Activated CD4-positive, alpha-beta T cell treated with anti-CD3 and anti-CD28 coated beads for 4 hours (primary cell): ENCODE data around the gene SYCE3.

Source experiments
- DNase-seq, 2 donors: peaks; one replicate each; pipeline ENCODE4 v3.0.0-alpha.2; 2020

The SYCE3 gene

DNA sequence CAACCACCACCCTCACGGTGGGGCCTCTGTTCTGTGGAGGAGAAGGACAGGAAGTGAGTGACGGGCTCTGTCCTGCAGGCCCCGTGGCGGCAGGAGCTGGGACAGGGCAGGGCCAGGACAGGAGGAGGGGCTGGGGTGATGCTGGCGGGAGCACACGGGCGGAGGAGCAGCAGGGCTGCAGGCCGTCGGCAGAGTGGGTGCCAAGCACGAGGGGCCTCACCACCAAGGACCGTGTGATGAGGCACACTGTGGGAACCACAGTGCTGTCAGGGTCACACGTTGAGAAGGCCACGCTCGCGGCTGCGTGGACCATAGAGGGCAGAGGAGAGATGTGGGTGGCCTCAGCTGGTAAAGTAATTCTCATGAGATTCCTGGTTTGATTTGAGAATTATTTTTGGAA, 45.8 kb downstream of the SYCE3 start:
- DNase-seq: no peak

DNA sequence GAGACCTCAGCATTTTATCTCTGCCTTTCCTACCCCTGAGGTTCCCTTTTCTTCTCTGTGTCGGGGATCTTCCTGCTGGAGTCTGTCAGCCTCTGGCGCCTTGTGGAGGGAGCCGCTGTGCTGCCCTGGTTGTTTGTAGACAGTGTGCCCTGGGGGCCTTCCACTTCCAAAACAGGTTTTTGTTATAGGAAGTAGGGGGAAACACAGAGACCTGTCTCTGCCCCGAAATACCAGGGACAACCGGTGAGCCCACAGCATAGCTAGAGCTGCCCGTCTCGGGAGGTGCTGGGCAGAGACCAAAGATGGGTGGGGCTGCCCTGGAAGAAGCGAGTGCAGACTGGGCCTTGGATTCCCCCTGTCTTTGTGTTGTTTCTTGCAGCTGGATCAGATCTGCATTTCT, 46.7 kb downstream of the SYCE3 start:
- no peak for DNase-seq

DNA sequence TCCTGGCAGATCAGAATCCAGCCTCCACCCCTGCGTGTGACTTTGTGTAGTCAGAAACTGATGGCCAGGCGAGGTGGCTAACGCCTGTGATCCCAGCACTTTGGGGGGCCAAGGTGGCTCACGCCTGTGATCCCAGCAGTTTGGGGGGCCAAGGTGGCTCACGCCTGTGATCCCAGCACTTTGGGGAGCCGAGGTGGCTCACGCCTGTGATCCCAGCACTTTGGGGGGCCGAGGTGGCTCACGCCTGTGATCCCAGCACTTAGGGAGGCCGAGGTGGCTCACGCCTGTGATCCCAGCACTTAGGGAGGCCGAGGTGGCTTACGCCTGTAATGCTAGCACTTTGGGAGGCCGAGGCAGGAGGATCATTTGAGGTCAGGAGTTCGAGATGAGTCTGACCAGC, 49.5 kb downstream of the SYCE3 start:
- no peak for DNase-seq

DNA sequence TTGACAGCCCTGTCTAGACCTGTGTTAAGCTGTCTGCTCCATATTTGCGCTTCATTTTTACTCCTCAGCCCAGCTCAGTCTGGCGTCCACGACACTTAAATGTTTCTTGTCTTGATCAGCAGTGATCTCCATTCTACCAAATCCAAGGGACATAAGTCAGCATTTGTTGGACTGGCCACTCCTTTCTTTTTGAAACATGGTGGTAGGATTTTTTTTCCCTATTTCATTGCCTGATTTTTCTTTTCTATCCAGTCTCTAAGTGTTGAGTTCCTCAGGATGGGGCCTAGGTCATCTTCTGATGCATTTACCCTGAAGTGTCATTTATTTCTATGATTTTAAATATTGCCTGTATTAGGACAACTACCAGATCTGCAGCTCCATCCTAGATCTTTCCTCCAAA, 53.8 kb downstream of the SYCE3 start:
- no peak for DNase-seq

DNA sequence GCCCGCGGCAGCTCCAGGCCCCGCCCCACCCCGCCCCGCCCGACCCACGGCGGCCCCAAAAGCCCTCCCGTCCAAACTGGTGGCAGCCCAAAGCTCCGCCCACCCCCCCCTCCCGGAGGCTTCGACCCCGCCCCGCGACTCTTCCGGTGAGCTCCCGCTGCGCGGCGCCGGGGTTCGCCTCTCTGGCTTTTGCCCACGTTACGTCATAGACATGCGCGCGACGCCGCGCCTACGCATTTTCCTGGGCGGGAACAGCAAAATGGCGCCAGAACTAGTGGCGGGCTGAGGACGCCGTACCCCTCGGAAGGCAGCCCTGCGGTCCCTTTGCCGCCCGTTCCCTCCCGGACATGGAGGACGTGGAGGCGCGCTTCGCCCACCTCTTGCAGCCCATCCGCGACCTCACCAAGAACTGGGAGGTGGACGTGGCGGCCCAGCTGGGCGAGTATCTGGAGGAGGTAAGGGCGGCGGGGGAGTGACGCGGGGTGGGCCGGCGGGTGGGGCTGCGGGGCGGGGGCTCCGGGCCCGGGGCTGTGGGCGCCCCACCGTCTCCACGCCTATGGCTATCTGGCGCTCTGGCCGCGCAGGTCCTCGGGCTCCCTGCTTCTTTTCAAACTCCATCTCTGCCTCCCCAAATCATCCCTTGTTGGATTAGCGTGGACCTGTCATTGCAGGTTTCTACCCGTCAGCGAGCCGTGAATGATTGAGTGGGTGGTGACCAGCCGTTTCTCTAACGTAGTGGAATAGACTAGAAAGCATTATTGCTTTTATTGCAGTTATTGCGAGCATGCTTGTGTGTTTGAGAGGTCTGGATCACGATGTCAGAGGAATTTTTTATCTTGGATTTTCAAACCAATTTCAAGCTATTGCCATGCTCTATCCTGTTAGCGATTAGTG, 54.5 kb downstream of the SYCE3 start, which contains the start of gene NCAPH2:
Gene NCAPH2 (plus strand): TSS at position 234 of the 894 bp plus-strand sequence. CDS start 114 bp downstream, at position 348.
- peak in 1 of 2 donors; percentile 99 for DNase-seq

DNA sequence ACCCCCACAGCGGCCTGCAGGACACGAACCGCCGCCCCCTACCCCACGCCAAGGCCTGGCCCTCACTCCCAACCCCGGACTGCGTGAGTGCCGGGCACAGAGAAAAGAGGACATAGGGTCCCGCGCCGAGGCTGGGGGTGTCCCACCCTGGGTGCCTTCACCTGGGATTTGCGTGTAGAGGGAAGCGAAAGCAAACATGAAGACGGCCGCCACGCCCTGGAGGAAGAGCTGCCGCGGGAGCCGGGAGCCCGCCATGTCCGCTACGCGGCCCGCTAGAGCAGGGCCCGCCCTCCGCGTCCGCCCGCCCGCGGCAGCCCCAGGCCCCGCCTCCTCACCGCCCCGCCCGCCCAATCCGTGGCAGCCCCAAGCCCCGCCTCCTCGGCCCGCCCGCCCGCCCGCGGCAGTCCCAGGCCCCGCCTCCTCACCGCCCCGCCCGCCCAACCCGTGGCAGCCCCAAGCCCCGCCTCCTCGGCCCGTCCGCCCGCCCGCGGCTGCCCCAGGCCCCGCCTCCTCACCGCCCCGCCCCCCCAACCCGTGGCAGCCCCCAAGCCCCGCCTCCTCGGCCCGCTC, 55.2 kb downstream of the SYCE3 start, which contains the start of gene LMF2:
Gene LMF2 (minus strand): TSS at position 282 of the 570 bp plus-strand sequence. CDS start 27 bp downstream, at position 255.
- peak; percentile 94 to 97 for DNase-seq

DNA sequence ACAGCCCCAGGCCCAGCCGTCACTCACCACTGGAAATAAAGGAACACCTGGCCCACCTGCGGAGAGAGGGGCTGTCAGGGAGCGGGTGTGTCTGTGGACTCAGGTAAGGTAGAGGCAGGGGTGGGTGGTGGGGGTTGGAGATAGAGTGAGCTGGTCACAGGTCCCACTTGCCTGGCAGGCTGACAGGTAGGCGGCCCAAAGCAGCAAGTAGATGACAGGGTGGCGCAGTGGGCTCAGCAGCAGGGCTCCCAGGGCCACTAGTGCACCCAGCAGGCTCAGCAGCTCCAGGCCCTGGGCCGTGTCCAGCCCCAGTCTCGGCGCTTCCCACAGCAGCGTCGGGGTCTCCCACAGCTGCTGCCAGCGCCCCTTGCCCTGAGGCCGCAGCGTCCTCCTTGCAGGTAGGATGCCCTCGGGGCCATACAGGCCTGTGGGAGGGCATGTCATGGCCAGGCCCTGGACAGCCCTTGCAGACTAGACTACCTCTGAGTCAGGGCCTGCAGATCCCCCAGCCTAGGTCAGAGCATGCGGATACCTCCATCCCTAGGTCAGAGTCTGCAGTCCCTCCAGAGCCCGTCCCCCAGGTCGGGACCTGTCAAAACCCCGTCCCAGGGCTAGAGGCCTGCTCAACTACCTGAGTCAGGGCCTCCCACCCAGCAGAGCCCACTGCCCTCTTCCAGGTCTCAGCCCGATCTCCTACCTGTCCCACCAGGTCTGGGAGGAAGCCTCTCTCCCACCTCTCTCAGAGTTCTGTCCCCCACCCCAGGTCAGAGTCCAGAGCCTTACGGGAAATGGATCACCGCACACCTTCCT, 55.9 kb downstream of the SYCE3 start:
- DNase-seq: no peak

DNA sequence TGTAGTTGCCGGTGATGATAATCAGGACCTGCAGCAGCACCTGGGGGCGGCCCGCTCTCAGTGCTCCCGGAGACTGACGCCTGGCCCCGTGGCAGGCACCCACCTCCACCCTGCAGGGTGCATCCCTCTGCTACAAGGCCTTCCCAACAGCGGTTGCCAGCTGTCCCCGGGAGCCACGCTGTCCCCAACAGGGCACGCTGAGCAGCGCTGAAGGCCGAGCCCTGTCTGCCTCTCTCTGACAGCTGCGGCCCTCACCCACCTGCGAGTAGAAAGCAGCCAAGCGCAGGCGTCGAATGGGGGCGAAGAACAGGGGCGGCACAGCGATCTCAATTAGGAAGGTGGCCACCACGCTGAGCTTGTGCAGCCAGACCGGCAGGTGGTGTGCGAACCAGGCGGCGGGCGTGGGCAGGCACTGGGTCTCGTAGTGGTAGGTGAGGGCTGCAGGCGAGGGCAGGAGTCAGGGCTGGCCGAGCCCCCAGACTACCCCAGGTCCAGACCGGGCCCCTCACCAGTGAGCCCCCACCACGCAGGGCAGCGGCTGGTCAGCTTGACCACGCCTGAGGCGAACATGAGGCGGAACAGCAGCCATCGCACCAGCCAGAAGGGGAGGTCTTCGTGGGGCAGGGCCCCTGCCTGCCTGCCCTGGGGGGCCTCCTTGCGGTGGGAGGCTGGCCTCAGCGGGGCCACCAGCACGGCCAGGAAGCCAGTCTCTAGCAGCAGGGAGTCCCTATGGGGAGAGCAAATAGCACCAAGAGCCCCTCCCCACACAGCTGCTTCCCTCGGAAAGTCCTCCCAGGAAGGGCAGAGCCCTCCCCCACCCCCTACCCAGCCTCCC, 56.7 kb downstream of the SYCE3 start:
- DNase-seq: no peak

DNA sequence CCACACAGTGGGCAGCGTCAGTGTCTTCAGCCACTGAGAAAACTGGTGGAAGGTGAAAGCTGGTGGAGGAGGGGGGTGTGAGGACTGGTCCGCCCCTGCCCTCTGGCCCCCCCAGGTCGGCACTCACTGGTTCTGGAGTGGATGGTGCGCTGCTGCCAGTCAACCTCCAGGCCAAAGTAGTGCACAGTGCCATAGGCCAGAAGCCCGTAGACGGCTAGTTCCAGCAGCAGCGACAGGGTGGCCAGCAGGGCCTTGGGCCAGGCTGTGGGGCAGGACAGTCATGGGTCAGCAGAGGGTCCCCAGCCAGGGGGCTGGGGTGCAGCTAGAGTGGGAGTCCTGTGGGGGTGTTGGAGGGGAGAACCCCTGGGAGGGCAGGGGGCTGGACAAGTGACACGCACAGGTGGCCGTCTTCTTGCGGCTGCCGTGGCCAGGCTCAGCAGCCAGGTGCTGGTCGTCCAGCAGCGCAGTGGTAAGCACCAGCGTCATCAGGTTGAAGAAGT, 57.4 kb downstream of the SYCE3 start:
- DNase-seq: no peak

DNA sequence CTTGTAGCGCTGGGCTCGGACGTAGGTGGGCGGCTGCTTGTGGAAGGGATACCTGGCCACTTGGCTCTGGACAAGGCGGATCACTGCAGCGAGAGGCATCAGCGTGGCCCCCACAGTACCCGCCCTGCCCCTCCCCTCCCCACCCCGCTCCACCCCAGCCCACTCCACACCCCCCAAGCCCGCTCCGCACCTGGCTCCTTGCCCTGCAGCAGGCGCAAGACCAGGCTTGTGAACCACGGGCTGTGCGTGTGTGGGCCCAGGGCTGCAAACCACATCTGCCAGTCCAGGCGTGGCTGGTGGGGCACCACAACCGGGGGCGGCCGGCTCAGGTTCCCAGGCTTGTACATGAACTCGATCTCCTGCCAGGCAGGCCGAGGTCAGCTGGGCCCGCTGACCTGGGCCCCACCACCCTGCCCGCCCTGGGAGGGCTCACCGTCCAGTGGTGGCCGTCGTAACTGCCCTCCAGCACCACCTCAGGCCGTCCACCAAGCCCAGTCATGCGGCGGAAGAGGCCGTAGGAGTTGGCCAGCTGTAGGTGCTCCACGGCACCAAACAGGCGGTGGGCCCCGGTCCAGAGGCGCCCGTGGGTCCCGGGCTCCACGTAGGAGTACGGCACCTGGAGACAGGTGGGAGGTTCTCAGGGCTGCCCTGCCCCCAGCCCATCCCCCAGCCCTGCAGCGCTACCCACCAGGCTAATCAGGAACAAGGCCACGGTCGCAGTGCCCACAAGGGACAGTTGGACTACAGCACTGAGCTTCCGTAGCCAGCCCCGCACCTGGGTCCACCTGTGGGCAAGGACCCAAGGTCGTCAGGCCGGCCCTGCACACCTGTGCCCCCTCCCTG, 58.1 kb downstream of the SYCE3 start:
- no peak for DNase-seq

DNA sequence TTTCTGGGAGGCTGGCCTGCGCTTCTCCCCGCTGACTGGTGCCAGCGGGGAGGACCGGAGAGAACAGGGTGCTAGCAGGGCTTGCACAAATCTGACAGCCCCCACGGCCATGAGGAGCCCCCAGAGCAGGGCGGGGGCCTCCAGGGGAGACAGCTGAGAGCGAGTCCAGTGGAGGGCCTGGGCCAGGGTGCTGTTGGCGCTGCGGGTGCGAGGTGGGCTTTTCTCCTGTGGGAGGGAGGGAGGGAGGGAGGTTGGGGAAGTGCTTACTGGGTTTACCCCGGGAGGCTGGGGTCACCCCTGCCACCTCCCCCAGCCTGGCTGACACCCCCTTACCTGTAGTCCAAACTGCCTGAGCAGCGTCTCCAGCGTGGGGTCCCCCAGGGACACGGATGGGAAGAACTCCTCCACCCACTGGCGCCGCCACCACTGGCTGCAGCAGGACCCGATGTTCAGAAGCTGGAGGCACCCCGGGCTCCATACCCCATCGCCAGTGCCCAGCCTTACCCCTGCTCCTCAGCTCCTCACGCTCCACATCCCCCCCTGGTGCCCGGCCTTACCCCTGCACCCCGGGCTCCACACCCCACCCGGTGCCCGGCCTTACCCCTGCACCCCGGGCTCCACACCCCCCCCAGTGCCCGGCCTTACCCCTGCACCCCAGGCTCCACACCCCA, 59.1 kb downstream of the SYCE3 start:
- DNase-seq: no peak

DNA sequence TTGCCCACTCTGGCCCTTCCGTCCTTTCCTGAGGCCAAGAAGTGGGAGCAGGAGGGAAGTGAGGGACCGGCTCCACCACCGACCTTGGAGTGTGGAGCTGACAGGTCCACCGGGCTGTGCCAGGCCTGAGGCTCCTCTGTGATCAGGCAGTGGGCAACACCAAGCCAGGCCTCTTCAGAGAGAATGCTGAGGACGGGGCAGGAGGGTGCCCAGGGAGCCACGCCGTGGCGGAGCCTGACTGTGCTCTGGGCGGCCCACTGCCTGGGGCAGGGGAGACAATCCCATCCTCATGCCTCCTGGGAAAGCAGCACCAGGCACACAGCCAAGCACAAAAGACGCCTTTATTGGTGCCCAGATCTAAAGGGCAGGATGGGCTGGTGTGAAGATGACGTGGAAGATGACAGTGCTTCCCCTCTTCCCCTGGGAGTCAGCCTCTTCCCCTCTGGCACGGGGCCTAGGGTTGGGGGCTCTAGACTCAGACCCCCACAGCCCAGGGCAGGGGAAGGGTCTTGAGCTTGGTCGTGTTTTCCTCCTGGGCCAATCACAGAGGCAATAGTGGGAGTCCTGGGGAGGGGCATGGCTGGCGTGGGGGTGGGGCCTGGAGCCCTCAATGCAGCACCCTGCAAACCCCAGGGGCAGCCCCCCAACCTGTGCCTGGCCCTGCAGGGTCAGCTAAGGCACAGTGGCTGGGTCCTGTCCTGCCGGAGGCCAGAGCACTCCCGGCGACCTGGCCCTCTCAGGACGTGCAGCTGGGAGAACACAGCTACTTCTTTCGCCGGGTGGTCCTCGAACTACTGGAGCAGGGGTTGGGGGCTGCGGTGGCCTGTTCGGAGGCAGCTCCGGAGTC, 59.9 kb downstream of the SYCE3 start:
- DNase-seq: no peak

DNA sequence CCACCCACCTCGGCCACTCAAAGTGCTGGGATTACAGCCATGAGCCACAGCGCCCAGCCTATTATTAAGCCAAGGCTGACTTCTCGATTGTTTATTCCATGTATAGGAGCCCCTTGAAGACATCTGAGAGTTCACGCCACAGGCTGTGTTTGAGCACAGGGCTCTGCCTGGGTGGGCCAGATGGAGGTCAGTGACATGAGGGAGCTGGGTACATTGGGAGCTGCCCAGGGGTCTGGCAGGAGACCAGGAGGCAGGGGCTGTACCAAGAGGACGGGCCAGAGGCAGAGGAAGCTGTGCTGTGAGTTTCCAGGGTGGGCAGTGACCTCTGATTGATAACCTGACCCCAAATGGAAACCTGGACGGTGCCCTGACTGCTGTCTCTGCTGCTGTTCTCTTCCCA, 60.6 kb downstream of the SYCE3 start:
- DNase-seq: no peak
